ENCODE data around the gene NRTN. TPM values are rescaled to one million over a fixed set of nuclear protein-coding genes. Genes with fewer than 3 reads are reported as not detected.

The NRTN gene
- total RNA-seq, 1 donor from 2014 or later: 1.0 TPM

DNA sequence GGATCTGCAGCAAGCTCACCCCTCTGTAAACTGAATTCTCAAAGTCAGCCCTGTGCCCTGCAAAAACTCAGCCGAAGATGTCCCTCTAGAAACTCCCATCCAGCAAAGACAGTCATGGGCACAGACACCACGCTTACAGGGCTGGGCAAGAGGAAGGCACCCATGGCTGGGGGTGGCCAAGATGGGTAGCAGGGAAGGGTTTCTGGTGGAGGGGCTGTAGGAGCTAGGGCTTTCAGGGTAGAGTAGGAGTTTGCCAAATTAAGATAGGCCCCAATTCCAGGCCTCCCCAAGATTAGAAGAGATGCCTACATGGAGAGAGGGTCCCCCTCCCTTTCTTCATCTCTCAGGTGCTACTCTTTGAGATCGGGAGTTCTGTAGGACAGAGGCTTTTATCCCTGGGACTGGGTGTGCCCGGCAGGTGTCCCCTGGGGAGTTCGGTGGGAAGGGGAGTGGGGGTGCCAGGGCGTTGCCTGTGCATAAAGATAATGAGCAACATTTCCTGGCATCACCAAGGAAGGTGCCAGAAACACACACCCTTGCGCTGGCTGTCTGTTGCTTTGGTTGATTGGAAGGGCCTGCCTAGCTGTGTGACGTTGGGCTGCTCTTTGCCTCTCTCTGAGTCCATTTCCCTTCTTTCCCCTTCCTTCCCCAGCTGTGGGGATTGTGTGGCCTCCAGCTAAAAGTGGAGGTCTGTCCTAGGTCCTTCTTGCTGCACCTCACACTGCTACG, 9.4 kb downstream of the NRTN start:
- no peak for DNase-seq (ENCODE audit: low read depth)
- Histone ChIP-seq H3K27me3 (ENCODE audit: control insufficient read depth, insufficient read depth, low read length) (peaks cover 12% of the 10 kb centered on the region), H3K4me3 (ENCODE audit: low read depth, low read length) (no peak overlapping the region), H3K36me3 (ENCODE audit: control insufficient read depth, insufficient read depth, low read length) (no peaks in the 10 kb centered on the region)
- no peak for TF ChIP-seq CTCF (IDR thresholded peaks at IDR 0.05; ENCODE audit: insufficient read depth, low read length, poor library complexity, severe bottlenecking)

DNA sequence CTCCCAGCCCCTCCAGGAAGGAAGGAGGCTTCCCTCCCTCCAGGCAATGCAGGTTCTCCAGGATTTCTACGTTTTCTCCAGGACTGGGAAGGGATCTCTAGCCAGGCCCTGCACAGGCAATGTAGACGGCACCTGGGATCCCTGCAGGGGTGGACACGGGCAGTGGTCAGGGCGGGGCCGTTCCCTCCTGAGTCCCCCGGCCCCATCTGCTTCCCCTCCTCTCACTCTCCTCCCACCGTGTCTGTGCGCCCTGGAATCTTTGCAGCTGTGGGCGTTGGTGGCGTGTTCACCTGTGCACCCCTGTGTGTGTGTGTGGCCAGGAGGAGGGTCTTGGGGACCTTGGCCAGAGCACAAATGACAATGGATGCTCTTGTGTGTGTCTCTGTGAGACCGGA, 10.0 kb downstream of the NRTN start:
- no peaks in the 10 kb centered on the region for H3K36me3 ChIP-seq (ENCODE audit: control insufficient read depth, insufficient read depth, low read length)
- no peak overlapping the region for H3K4me3 ChIP-seq (ENCODE audit: low read depth, low read length)
- peaks cover 12% of the 10 kb centered on the region for H3K27me3 ChIP-seq (ENCODE audit: control insufficient read depth, insufficient read depth, low read length)
- TF ChIP-seq CTCF (IDR thresholded peaks at IDR 0.05; ENCODE audit: insufficient read depth, low read length, poor library complexity, severe bottlenecking): no peak
- no peak for DNase-seq (ENCODE audit: low read depth)

DNA sequence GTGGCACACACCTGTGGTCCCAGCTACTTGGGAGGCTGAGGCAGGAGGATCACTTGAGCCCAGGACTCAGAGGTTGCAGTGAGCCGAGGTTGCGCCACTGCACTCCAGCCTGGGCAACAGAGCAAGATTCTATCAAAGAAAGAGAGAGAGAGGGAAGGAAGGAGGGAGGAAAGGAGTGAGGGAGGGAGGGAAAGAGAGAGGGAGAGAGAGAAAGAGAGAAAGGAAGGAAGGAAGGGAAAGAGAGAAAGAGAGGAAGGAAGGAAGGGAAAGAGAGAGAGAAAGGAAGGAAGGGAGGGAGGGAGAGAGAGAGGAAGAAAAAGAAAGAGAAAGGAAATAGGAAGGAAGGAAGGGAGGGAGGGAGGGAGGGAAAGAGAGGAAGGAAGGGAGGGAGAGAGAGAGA, 12.4 kb downstream of the NRTN start:
- Histone ChIP-seq H3K36me3 (ENCODE audit: control insufficient read depth, insufficient read depth, low read length) (no peaks in the 10 kb centered on the region), H3K27me3 (ENCODE audit: control insufficient read depth, insufficient read depth, low read length) (peaks cover 15% of the 10 kb centered on the region), H3K4me3 (ENCODE audit: low read depth, low read length) (no peak overlapping the region)
- DNase-seq (ENCODE audit: low read depth): no peak
- TF ChIP-seq CTCF (IDR thresholded peaks at IDR 0.05; ENCODE audit: insufficient read depth, low read length, poor library complexity, severe bottlenecking): no peak

DNA sequence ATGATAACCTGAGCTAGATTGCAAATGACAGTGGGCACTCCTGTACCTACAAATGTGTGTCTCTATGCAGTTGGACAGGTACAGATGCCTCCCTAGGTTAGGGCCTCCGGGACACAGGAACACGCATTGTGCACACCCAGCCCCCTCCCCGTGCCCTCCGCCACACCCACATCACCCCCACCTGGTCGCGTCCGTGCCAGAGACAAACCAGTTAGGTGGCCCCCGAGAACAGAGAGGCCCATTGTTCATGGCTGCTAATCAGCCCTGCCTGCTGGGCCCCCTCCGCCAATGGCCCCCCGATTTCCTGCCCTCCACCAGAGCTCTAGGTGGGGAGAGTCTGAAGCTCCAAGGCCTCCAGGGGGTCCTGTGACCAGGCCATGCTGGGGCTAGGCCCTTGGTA, 13.7 kb downstream of the NRTN start:
- TF ChIP-seq CTCF (IDR thresholded peaks at IDR 0.05; ENCODE audit: insufficient read depth, low read length, poor library complexity, severe bottlenecking): no peak
- DNase-seq (ENCODE audit: low read depth): no peak
- Histone ChIP-seq H3K27me3 (ENCODE audit: control insufficient read depth, insufficient read depth, low read length) (peaks cover 20% of the 10 kb centered on the region), H3K4me3 (ENCODE audit: low read depth, low read length) (no peak overlapping the region), H3K36me3 (ENCODE audit: control insufficient read depth, insufficient read depth, low read length) (no peaks in the 10 kb centered on the region)

DNA sequence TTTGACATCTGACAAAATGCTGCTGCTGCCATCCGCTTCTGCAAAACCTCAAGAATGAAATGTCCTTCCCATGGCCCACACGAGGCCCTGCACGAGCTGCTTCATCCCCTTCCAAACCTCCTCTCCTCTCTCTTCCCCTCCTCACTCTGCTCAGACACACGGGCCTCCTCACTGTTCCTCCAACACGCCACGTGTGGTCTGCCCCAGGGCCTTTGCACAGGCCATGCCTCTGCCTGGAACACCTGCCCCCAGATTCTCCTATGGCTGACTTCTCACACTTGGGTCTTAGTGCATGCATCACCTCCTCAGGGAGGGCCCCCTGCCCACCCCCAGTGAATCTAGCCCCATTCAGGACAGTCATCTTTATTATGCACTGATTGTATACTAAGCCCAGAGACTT, 15.9 kb downstream of the NRTN start:
- TF ChIP-seq CTCF (IDR thresholded peaks at IDR 0.05; ENCODE audit: insufficient read depth, low read length, poor library complexity, severe bottlenecking): no peak

More for the DNA sequence above, 15.9 kb downstream of the NRTN start:
- H3K36me3 ChIP-seq (ENCODE audit: control insufficient read depth, insufficient read depth, low read length): no peaks in the 10 kb centered on the region
- no peak for DNase-seq (ENCODE audit: low read depth)
- H3K27me3 ChIP-seq (ENCODE audit: control insufficient read depth, insufficient read depth, low read length): peaks cover 10% of the 10 kb centered on the region
- no peak overlapping the region for H3K4me3 ChIP-seq (ENCODE audit: low read depth, low read length)
